ENCODE results near the gene COMMD10. TPM values are rescaled to one million over a fixed set of nuclear protein-coding genes. Genes with fewer than 3 reads are reported as not detected.

The COMMD10 gene
- total and polyA plus RNA-seq, 2 experiments from 2014 or later = 26.0 to 38.9 TPM

GRCh38 chr5:116042375-116042774 is 42.5 kb upstream of the COMMD10 start:
- no peaks in the 10 kb centered on the region for H3K79me2 ChIP-seq (ENCODE audit: insufficient read depth)
- no peaks in the 10 kb centered on the region for H3K27me3 ChIP-seq (replicated peaks; ENCODE audit: insufficient read depth)
- no peaks in the 10 kb centered on the region for H3K36me3 ChIP-seq (ENCODE audit: low read depth)
- no peaks in the 10 kb centered on the region for H3K9me3 ChIP-seq (ENCODE audit: low read depth)
- H4K20me1 ChIP-seq (ENCODE audit: insufficient read depth) = no peaks in the 10 kb centered on the region
- H3K4me1 ChIP-seq (ENCODE audit: insufficient read depth) = no peaks in the 10 kb centered on the region
- no peak overlapping the region for H3K4me2 ChIP-seq (ENCODE audit: unreplicated experiment)
- in situ Hi-C loops (cut with MboI) = no loop called here
- no peak for TF ChIP-seq EZH2 (IDR thresholded peaks at IDR 0.05; ENCODE audit: insufficient read depth, poor library complexity, severe bottlenecking)
- TF ChIP-seq EZH2phosphoT487 (IDR thresholded peaks at IDR 0.05; ENCODE audit: insufficient read depth, low read depth) = no peak
- H3K4me3 ChIP-seq = no peak overlapping the region
- no peak for DNase-seq
- no peaks in the 10 kb centered on the region for H3K9me2 ChIP-seq (ENCODE audit: insufficient read depth)
- no peak overlapping the region for H2AFZ ChIP-seq
- no peak overlapping the region for H3K9ac ChIP-seq
- no peak overlapping the region for H3K27ac ChIP-seq
- no peaks in the 10 kb centered on the region for H3F3A ChIP-seq (ENCODE audit: insufficient read depth)

DNA sequence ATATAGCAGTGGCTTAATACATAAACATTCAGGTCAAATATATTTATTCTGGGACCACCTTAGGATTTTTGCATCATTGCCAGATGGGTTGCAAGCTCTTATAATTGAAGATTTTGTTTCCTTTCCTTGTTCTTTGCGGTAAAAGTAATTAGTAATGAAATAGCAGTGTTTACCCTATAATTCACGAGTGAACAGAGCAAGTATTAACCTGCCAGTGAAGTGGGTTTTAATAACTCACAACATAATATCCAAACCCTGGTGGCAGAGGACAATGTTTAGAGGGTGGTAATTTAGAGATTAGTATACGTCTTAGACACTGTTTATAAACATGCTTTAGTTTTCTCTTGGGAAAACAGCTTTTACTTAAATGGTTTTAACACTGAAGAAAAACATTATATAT is 40.8 kb upstream of the COMMD10 start:
- H3K27me3 ChIP-seq (replicated peaks; ENCODE audit: insufficient read depth) = 0 out of 2 replicates have a peak, but pooled peaks cover 2% of the 10 kb centered on the region
- no peak overlapping the region for H3K4me3 ChIP-seq
- no peaks in the 10 kb centered on the region for H3K36me3 ChIP-seq (ENCODE audit: low read depth)
- H4K20me1 ChIP-seq (ENCODE audit: insufficient read depth) = no peaks in the 10 kb centered on the region
- no peak overlapping the region for H3K27ac ChIP-seq
- TF ChIP-seq EZH2 (IDR thresholded peaks at IDR 0.05; ENCODE audit: insufficient read depth, poor library complexity, severe bottlenecking) (no peak), EZH2phosphoT487 (IDR thresholded peaks at IDR 0.05; ENCODE audit: insufficient read depth, low read depth) (no peak)
- DNase-seq = no peak
- no peak overlapping the region for H2AFZ ChIP-seq
- no peaks in the 10 kb centered on the region for H3K4me1 ChIP-seq (ENCODE audit: insufficient read depth)
- H3F3A ChIP-seq (ENCODE audit: insufficient read depth) = no peaks in the 10 kb centered on the region
- H3K79me2 ChIP-seq (ENCODE audit: insufficient read depth) = no peaks in the 10 kb centered on the region
- no peak overlapping the region for H3K9ac ChIP-seq
- H3K9me3 ChIP-seq (ENCODE audit: low read depth) = no peaks in the 10 kb centered on the region
- no peaks in the 10 kb centered on the region for H3K9me2 ChIP-seq (ENCODE audit: insufficient read depth)
- H3K4me2 ChIP-seq (ENCODE audit: unreplicated experiment) = no peak overlapping the region
- WGBS, 2 experiments (ENCODE audit: low coverage in 1 of 2, low lambda C conversion rate in 2 of 2, missing lambda C conversion rate in 2 of 2) = 73 to 79% methylated on average over 3 of the region's 3 CpGs
- in situ Hi-C loops (cut with MboI) = no loop called here

- no peaks in the 10 kb centered on the region for H3K9me2 ChIP-seq (ENCODE audit: insufficient read depth)
- H3K9me3 ChIP-seq (ENCODE audit: low read depth) = no peaks in the 10 kb centered on the region
- no peaks in the 10 kb centered on the region for H3K36me3 ChIP-seq (ENCODE audit: low read depth)
- H3K79me2 ChIP-seq (ENCODE audit: insufficient read depth) = no peaks in the 10 kb centered on the region
- no peaks in the 10 kb centered on the region for H4K20me1 ChIP-seq (ENCODE audit: insufficient read depth)
- no peak overlapping the region for H3K4me2 ChIP-seq (ENCODE audit: unreplicated experiment)
- H3K9ac ChIP-seq = no peak overlapping the region
- no peak overlapping the region for H3K27ac ChIP-seq
- H2AFZ ChIP-seq = no peak overlapping the region
- in situ Hi-C loops (cut with MboI) = no loop called here
- no peak overlapping the region for H3K4me3 ChIP-seq
- 0 out of 2 replicates have a peak, but pooled peaks cover 2% of the 10 kb centered on the region for H3K27me3 ChIP-seq (replicated peaks; ENCODE audit: insufficient read depth)
- TF ChIP-seq EZH2phosphoT487 (IDR thresholded peaks at IDR 0.05; ENCODE audit: insufficient read depth, low read depth) (no peak), EZH2 (IDR thresholded peaks at IDR 0.05; ENCODE audit: insufficient read depth, poor library complexity, severe bottlenecking) (no peak)
- H3K4me1 ChIP-seq (ENCODE audit: insufficient read depth) = no peaks in the 10 kb centered on the region
- no peak for DNase-seq
- WGBS, 2 experiments (ENCODE audit: low coverage in 1 of 2, low lambda C conversion rate in 2 of 2, missing lambda C conversion rate in 2 of 2) = 69 to 77% methylated on average over 2 of the region's 2 CpGs
- H3F3A ChIP-seq (ENCODE audit: insufficient read depth) = no peaks in the 10 kb centered on the region
These were observed 39.0 kb upstream of the COMMD10 start for GRCh38 chr5:116045821-116046220.

DNA sequence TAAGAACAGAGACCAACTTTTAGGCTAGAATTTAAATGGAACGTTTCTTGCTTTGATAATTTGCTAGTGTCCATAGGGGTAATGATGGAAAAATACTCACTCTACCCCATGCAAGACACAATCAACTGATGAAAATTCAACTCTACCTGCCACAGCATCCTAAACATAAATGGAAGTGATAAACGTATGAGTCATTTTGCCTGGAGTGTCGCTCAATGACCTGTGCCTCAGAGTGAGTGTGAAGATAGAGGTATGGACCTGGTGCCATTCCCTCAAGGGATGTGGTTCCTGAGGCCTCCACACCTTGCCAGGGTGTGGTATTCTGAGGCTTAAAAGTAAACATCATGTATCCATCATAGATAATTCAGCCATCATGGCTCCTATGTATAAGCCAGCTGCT is 38.6 kb upstream of the COMMD10 start:
- Histone ChIP-seq H3K27ac (no peak overlapping the region), H3K27me3 (replicated peaks; ENCODE audit: insufficient read depth) (0 out of 2 replicates have a peak, but pooled peaks cover 2% of the 10 kb centered on the region), H3K4me1 (ENCODE audit: insufficient read depth) (no peaks in the 10 kb centered on the region), H3K4me2 (ENCODE audit: unreplicated experiment) (no peak overlapping the region), H3F3A (ENCODE audit: insufficient read depth) (no peaks in the 10 kb centered on the region), H2AFZ (no peak overlapping the region), H4K20me1 (ENCODE audit: insufficient read depth) (no peaks in the 10 kb centered on the region), H3K36me3 (ENCODE audit: low read depth) (no peaks in the 10 kb centered on the region), H3K79me2 (ENCODE audit: insufficient read depth) (no peaks in the 10 kb centered on the region), H3K9me3 (ENCODE audit: low read depth) (no peaks in the 10 kb centered on the region), H3K9ac (no peak overlapping the region), H3K4me3 (no peak overlapping the region), H3K9me2 (ENCODE audit: insufficient read depth) (no peaks in the 10 kb centered on the region)
- TF ChIP-seq EZH2phosphoT487 (IDR thresholded peaks at IDR 0.05; ENCODE audit: insufficient read depth, low read depth) (no peak), EZH2 (IDR thresholded peaks at IDR 0.05; ENCODE audit: insufficient read depth, poor library complexity, severe bottlenecking) (no peak)
- 84 to 89% methylated on average over 3 of the region's 3 CpGs for WGBS, 2 experiments (ENCODE audit: low coverage in 1 of 2, low lambda C conversion rate in 2 of 2, missing lambda C conversion rate in 2 of 2)
- no peak for DNase-seq
- in situ Hi-C loops (cut with MboI) = no loop called here

- H3K27me3 ChIP-seq (replicated peaks; ENCODE audit: insufficient read depth) = 0 out of 2 replicates have a peak, but pooled peaks cover 2% of the 10 kb centered on the region
- TF ChIP-seq EZH2 (IDR thresholded peaks at IDR 0.05; ENCODE audit: insufficient read depth, poor library complexity, severe bottlenecking) (no peak), EZH2phosphoT487 (IDR thresholded peaks at IDR 0.05; ENCODE audit: insufficient read depth, low read depth) (no peak)
- no peak overlapping the region for H2AFZ ChIP-seq
- no peaks in the 10 kb centered on the region for H3F3A ChIP-seq (ENCODE audit: insufficient read depth)
- H3K79me2 ChIP-seq (ENCODE audit: insufficient read depth) = no peaks in the 10 kb centered on the region
- no peak overlapping the region for H3K4me2 ChIP-seq (ENCODE audit: unreplicated experiment)
- no peaks in the 10 kb centered on the region for H3K9me2 ChIP-seq (ENCODE audit: insufficient read depth)
- no peak overlapping the region for H3K27ac ChIP-seq
- H3K36me3 ChIP-seq (ENCODE audit: low read depth) = no peaks in the 10 kb centered on the region
- WGBS, 2 experiments (ENCODE audit: low coverage in 1 of 2, low lambda C conversion rate in 2 of 2, missing lambda C conversion rate in 2 of 2) = 51 to 53% methylated on average over 2 of the region's 2 CpGs
- H3K9ac ChIP-seq = no peak overlapping the region
- H3K4me1 ChIP-seq (ENCODE audit: insufficient read depth) = no peaks in the 10 kb centered on the region
- H4K20me1 ChIP-seq (ENCODE audit: insufficient read depth) = no peaks in the 10 kb centered on the region
- in situ Hi-C loops (cut with MboI) = no loop called here
- peak; percentile 19 for DNase-seq
- no peak overlapping the region for H3K4me3 ChIP-seq
- H3K9me3 ChIP-seq (ENCODE audit: low read depth) = no peaks in the 10 kb centered on the region
These were observed 38.0 kb upstream of the COMMD10 start for GRCh38 chr5:116046823-116047222.

All from GM23248 (cell line).